Measurements from ENCODE around the gene NXN. TPM values are rescaled to one million over a fixed set of nuclear protein-coding genes. Genes with fewer than 3 reads are reported as not detected.
A peak's percentile ranks its signal among the peaks of the same experiment; 100 is the strongest.
"Not testable (repeated sequence)": the region's sequence is repeated elsewhere in the genome, so short reads cannot be mapped to it uniquely, and the experiment has no call there.

NXN gene
- total RNA-seq, 1 experiment from 2014 or later = not detected

DNA sequence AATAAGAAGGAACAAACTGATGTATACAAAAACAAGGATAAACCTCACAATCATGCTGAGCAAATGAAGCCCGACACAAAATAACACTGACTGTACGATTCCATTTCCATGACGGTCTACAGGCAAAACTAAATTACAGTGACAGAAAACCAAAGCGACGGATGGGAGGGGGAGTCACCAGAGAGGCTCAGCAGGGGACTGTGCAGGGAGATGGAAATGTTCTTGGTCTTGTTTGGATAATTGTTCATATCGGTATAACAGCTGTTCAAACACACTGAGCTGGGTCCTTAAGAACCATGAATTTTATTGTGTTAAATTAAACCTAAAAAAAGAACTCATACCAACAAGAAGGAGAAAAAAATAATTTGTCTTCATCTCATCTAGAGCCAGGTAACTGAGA, 97.8 kb downstream of the NXN start:
- H2AFZ ChIP-seq (ENCODE audit: low read length) = no peak overlapping the region
- no peaks in the 10 kb centered on the region for H3K79me2 ChIP-seq (ENCODE audit: low read length)
- H3K36me3 ChIP-seq (ENCODE audit: insufficient read depth, low read length) = no peaks in the 10 kb centered on the region
- DNase-seq = peak; percentile 33
- H3K4me2 ChIP-seq (ENCODE audit: low read depth, low read length, poor library complexity, severe bottlenecking) = no peak overlapping the region
- H3K4me3 ChIP-seq (ENCODE audit: low read length) = no peak overlapping the region
- no peaks in the 10 kb centered on the region for H3K9me3 ChIP-seq (ENCODE audit: low read length)
- H3K9me2 ChIP-seq (replicated peaks; ENCODE audit: insufficient read depth, low read length) = no peaks in the 10 kb centered on the region
- peaks cover 8% of the 10 kb centered on the region for H3K4me1 ChIP-seq (ENCODE audit: low read length)
- no peak overlapping the region for H3K9ac ChIP-seq (ENCODE audit: low read length)
- no peaks in the 10 kb centered on the region for H3K27me3 ChIP-seq (ENCODE audit: low read length)
- H3K27ac ChIP-seq (ENCODE audit: low read length) = no peak overlapping the region
- no peaks in the 10 kb centered on the region for H4K20me1 ChIP-seq (ENCODE audit: insufficient read depth, low read depth, low read length)

GRCh38 chr17:880443-881269, 98.9 kb downstream of the NXN start:
- no peak overlapping the region for H3K9ac ChIP-seq (ENCODE audit: low read length)
- no peak overlapping the region for H3K4me3 ChIP-seq (ENCODE audit: low read length)
- H2AFZ ChIP-seq (ENCODE audit: low read length) = no peak overlapping the region
- H3K9me2 ChIP-seq (replicated peaks; ENCODE audit: insufficient read depth, low read length) = no peaks in the 10 kb centered on the region
- no peaks in the 10 kb centered on the region for H3K36me3 ChIP-seq (ENCODE audit: insufficient read depth, low read length)
- peak; percentile 37 for DNase-seq
- no peaks in the 10 kb centered on the region for H3K9me3 ChIP-seq (ENCODE audit: low read length)
- H3K4me2 ChIP-seq (ENCODE audit: low read depth, low read length, poor library complexity, severe bottlenecking) = no peak overlapping the region
- H3K4me1 ChIP-seq (ENCODE audit: low read length) = peaks cover 8% of the 10 kb centered on the region
- no peaks in the 10 kb centered on the region for H3K79me2 ChIP-seq (ENCODE audit: low read length)
- no peak overlapping the region for H3K27ac ChIP-seq (ENCODE audit: low read length)
- H4K20me1 ChIP-seq (ENCODE audit: insufficient read depth, low read depth, low read length) = no peaks in the 10 kb centered on the region
- H3K27me3 ChIP-seq (ENCODE audit: low read length) = no peaks in the 10 kb centered on the region

DNA sequence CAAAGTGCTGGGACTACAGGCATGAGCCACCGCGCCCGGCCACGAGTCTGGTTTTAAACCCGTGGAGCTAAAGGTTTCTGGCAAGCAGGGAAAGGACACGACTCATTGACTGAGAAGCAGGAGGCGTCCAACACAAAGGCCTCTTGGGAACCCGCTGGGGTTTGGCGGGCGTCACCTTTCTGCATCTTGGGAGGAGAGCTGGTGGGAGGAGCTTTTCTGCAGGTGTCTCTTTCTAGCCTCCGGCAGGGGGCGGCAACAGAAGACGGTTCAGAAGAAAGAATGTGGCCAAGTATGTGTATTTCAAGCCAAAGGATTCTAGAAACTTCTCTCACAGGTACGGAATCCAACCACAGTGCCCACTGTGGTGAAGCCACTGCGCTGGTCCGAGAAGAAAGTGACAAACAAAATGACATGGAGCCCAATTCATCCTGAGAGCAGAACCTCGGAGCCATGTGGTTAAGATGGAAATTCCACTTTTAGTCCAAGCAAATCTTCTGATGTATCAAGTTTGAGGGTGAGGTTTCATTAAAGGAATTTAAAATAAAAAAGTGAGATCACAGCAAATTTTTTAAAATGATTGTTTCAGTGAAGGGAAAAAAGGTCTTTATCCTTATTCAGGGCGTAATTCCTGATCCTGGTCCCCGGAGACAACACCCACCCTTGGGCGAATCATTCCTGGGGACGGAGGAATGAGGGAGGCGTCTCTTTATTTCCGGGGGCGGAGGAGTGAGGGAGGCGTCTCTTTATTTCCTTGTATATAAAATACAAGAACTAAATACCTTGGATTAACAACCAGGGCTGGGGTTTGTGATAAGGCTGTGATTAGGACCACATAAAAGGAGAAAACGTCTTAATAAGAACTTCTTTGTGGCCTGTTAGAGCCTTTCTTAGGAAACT, 99.8 kb downstream of the NXN start:
- H3K9me3 ChIP-seq (ENCODE audit: low read length) = no peaks in the 10 kb centered on the region
- H2AFZ ChIP-seq (ENCODE audit: low read length) = no peak overlapping the region
- H3K27me3 ChIP-seq (ENCODE audit: low read length) = no peaks in the 10 kb centered on the region
- H3K27ac ChIP-seq (ENCODE audit: low read length) = no peak overlapping the region
- H3K4me3 ChIP-seq (ENCODE audit: low read length) = no peak overlapping the region
- no peaks in the 10 kb centered on the region for H4K20me1 ChIP-seq (ENCODE audit: insufficient read depth, low read depth, low read length)
- no peaks in the 10 kb centered on the region for H3K9me2 ChIP-seq (replicated peaks; ENCODE audit: insufficient read depth, low read length)
- H3K4me2 ChIP-seq (ENCODE audit: low read depth, low read length, poor library complexity, severe bottlenecking) = no peak overlapping the region
- H3K4me1 ChIP-seq (ENCODE audit: low read length) = peaks cover 8% of the 10 kb centered on the region
- no peak overlapping the region for H3K9ac ChIP-seq (ENCODE audit: low read length)
- no peaks in the 10 kb centered on the region for H3K79me2 ChIP-seq (ENCODE audit: low read length)
- no peaks in the 10 kb centered on the region for H3K36me3 ChIP-seq (ENCODE audit: insufficient read depth, low read length)
- peak; percentile 90 for DNase-seq

GRCh38 chr17:877630-878029, 101.9 kb downstream of the NXN start:
- Histone ChIP-seq H3K27ac (ENCODE audit: low read length) (no peak overlapping the region), H2AFZ (ENCODE audit: low read length) (no peak overlapping the region), H3K27me3 (ENCODE audit: low read length) (no peaks in the 10 kb centered on the region), H3K9ac (ENCODE audit: low read length) (no peak overlapping the region), H3K4me2 (ENCODE audit: low read depth, low read length, poor library complexity, severe bottlenecking) (no peak overlapping the region), H3K9me3 (ENCODE audit: low read length) (no peaks in the 10 kb centered on the region), H3K36me3 (ENCODE audit: insufficient read depth, low read length) (no peaks in the 10 kb centered on the region), H3K4me3 (ENCODE audit: low read length) (no peak overlapping the region), H3K4me1 (ENCODE audit: low read length) (peaks cover 8% of the 10 kb centered on the region), H4K20me1 (ENCODE audit: insufficient read depth, low read depth, low read length) (no peaks in the 10 kb centered on the region), H3K9me2 (replicated peaks; ENCODE audit: insufficient read depth, low read length) (no peaks in the 10 kb centered on the region), H3K79me2 (ENCODE audit: low read length) (no peaks in the 10 kb centered on the region)
- DNase-seq = peak; percentile 27

- Histone ChIP-seq H3K27ac (ENCODE audit: low read length) (no peak overlapping the region), H3K9ac (ENCODE audit: low read length) (no peak overlapping the region), H3K36me3 (ENCODE audit: insufficient read depth, low read length) (no peaks in the 10 kb centered on the region), H3K9me2 (replicated peaks; ENCODE audit: insufficient read depth, low read length) (no peaks in the 10 kb centered on the region), H3K4me1 (ENCODE audit: low read length) (peaks cover 8% of the 10 kb centered on the region), H3K27me3 (ENCODE audit: low read length) (no peaks in the 10 kb centered on the region), H3K4me3 (ENCODE audit: low read length) (no peak overlapping the region), H2AFZ (ENCODE audit: low read length) (no peak overlapping the region), H3K79me2 (ENCODE audit: low read length) (no peaks in the 10 kb centered on the region), H4K20me1 (ENCODE audit: insufficient read depth, low read depth, low read length) (no peaks in the 10 kb centered on the region), H3K4me2 (ENCODE audit: low read depth, low read length, poor library complexity, severe bottlenecking) (no peak overlapping the region), H3K9me3 (ENCODE audit: low read length) (no peaks in the 10 kb centered on the region)
- DNase-seq = peak; percentile 44
These were observed 103.3 kb downstream of the NXN start for GRCh38 chr17:876272-876671.

DNA sequence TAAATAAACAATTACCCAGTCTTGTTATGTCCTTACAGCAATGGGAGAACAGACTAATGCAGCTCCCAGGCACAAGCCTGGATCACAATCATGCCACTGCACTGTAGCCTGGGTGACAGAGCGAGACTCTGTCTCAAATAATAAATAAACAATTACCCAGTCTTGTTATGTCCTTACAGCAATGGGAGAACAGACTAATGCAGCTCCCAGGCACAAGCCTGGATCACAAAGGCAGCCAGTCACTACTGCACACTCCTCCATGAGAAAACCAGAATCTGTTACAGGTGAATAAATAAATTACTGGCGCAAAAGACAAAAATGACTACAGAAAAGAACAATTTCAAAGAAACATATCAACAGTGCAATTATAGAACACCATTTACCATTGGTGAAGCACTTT, 105.0 kb downstream of the NXN start:
- not testable (repeated sequence) for H3K4me3 ChIP-seq (ENCODE audit: low read length); H2AFZ ChIP-seq (ENCODE audit: low read length); H3K79me2 ChIP-seq (ENCODE audit: low read length); H4K20me1 ChIP-seq (ENCODE audit: insufficient read depth, low read depth, low read length); H3K27ac ChIP-seq (ENCODE audit: low read length); DNase-seq; H3K36me3 ChIP-seq (ENCODE audit: insufficient read depth, low read length); H3K9me2 ChIP-seq (replicated peaks; ENCODE audit: insufficient read depth, low read length); H3K9ac ChIP-seq (ENCODE audit: low read length); H3K9me3 ChIP-seq (ENCODE audit: low read length); H3K27me3 ChIP-seq (ENCODE audit: low read length); H3K4me1 ChIP-seq (ENCODE audit: low read length); H3K4me2 ChIP-seq (ENCODE audit: low read depth, low read length, poor library complexity, severe bottlenecking)

DNA sequence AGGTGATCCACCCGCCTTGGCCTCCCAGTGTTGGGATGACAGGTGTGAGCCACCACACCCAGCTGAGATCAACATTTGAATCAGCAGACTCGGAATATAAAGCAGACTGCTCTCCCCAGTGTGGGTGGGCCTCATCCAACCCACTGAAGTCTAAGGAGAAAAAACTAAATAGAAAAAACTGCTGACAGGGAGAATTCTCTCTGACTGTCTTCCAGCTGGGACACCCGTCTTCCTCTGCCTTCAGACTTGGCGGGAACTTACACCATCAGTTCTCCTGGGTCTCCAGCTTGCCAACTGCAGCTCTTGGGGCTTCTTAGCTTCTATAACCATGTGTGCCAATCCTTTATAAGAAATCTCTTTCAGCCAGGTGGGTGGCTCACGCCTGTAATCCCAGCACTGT, 106.7 kb downstream of the NXN start:
- no peak overlapping the region for H2AFZ ChIP-seq (ENCODE audit: low read length)
- no peak overlapping the region for H3K4me2 ChIP-seq (ENCODE audit: low read depth, low read length, poor library complexity, severe bottlenecking)
- H3K9me2 ChIP-seq (replicated peaks; ENCODE audit: insufficient read depth, low read length) = no peaks in the 10 kb centered on the region
- no peaks in the 10 kb centered on the region for H3K27me3 ChIP-seq (ENCODE audit: low read length)
- H3K9me3 ChIP-seq (ENCODE audit: low read length) = no peaks in the 10 kb centered on the region
- no peaks in the 10 kb centered on the region for H3K4me1 ChIP-seq (ENCODE audit: low read length)
- no peaks in the 10 kb centered on the region for H3K36me3 ChIP-seq (ENCODE audit: insufficient read depth, low read length)
- no peak overlapping the region for H3K9ac ChIP-seq (ENCODE audit: low read length)
- DNase-seq = no peak
- H3K79me2 ChIP-seq (ENCODE audit: low read length) = no peaks in the 10 kb centered on the region
- H3K27ac ChIP-seq (ENCODE audit: low read length) = no peak overlapping the region
- no peak overlapping the region for H3K4me3 ChIP-seq (ENCODE audit: low read length)
- H4K20me1 ChIP-seq (ENCODE audit: insufficient read depth, low read depth, low read length) = no peaks in the 10 kb centered on the region

GRCh38 chr17:871751-872519, 107.6 kb downstream of the NXN start:
- no peaks in the 10 kb centered on the region for H3K36me3 ChIP-seq (ENCODE audit: insufficient read depth, low read length)
- H3K4me2 ChIP-seq (ENCODE audit: low read depth, low read length, poor library complexity, severe bottlenecking) = no peak overlapping the region
- H2AFZ ChIP-seq (ENCODE audit: low read length) = no peak overlapping the region
- H3K27ac ChIP-seq (ENCODE audit: low read length) = no peak overlapping the region
- no peaks in the 10 kb centered on the region for H3K4me1 ChIP-seq (ENCODE audit: low read length)
- no peak for DNase-seq
- H3K9ac ChIP-seq (ENCODE audit: low read length) = no peak overlapping the region
- no peaks in the 10 kb centered on the region for H3K27me3 ChIP-seq (ENCODE audit: low read length)
- H3K9me3 ChIP-seq (ENCODE audit: low read length) = no peaks in the 10 kb centered on the region
- no peaks in the 10 kb centered on the region for H3K9me2 ChIP-seq (replicated peaks; ENCODE audit: insufficient read depth, low read length)
- no peak overlapping the region for H3K4me3 ChIP-seq (ENCODE audit: low read length)
- no peaks in the 10 kb centered on the region for H3K79me2 ChIP-seq (ENCODE audit: low read length)
- no peaks in the 10 kb centered on the region for H4K20me1 ChIP-seq (ENCODE audit: insufficient read depth, low read depth, low read length)
